Measurements from ENCODE around the gene KLHL25. TPM values are rescaled to one million over a fixed set of nuclear protein-coding genes. Genes with fewer than 3 reads are reported as not detected.

The KLHL25 gene
- total and polyA plus RNA-seq, 2 of the 8 experiments (the other 6 are each of a cell fraction or from before 2014, with no cell fraction given), result 16.5 to 22.0 TPM

DNA sequence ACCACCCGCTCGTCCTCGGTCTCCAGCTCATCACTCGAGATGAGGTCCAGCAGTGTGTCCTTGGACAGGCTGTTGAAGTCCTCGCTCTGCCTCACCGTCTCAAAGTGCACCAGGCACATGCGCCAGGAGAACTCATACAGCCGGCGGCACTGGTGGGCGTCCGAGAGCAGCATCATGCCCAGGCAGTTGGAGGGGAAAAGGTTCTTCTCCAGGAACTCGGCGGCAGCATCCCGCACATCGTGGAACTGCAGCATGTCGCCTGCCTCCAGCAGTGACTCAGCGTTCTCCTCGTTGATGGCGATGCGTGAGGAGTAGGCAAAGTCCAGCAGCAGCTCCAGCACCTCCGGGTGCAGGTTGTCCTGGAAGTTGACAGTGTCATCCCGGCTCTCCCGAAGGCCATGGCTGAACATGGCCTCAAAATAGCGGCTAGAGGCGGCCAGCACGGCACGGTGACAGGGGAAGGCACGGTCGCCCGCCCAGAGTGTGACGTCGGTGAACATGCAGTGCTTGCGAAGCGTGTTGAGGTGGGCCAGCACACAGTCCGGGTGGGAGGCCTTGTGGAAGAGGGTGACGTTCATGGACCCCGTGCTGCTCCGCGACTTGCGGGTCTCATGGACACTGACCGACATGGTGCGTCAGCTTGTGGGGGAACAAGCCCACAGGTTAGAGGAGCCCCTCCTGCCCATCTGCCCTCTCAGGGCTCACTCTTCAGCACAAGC, 25.4 kb downstream of the KLHL25 start (continued):
- TF ChIP-seq, protein P1, sequence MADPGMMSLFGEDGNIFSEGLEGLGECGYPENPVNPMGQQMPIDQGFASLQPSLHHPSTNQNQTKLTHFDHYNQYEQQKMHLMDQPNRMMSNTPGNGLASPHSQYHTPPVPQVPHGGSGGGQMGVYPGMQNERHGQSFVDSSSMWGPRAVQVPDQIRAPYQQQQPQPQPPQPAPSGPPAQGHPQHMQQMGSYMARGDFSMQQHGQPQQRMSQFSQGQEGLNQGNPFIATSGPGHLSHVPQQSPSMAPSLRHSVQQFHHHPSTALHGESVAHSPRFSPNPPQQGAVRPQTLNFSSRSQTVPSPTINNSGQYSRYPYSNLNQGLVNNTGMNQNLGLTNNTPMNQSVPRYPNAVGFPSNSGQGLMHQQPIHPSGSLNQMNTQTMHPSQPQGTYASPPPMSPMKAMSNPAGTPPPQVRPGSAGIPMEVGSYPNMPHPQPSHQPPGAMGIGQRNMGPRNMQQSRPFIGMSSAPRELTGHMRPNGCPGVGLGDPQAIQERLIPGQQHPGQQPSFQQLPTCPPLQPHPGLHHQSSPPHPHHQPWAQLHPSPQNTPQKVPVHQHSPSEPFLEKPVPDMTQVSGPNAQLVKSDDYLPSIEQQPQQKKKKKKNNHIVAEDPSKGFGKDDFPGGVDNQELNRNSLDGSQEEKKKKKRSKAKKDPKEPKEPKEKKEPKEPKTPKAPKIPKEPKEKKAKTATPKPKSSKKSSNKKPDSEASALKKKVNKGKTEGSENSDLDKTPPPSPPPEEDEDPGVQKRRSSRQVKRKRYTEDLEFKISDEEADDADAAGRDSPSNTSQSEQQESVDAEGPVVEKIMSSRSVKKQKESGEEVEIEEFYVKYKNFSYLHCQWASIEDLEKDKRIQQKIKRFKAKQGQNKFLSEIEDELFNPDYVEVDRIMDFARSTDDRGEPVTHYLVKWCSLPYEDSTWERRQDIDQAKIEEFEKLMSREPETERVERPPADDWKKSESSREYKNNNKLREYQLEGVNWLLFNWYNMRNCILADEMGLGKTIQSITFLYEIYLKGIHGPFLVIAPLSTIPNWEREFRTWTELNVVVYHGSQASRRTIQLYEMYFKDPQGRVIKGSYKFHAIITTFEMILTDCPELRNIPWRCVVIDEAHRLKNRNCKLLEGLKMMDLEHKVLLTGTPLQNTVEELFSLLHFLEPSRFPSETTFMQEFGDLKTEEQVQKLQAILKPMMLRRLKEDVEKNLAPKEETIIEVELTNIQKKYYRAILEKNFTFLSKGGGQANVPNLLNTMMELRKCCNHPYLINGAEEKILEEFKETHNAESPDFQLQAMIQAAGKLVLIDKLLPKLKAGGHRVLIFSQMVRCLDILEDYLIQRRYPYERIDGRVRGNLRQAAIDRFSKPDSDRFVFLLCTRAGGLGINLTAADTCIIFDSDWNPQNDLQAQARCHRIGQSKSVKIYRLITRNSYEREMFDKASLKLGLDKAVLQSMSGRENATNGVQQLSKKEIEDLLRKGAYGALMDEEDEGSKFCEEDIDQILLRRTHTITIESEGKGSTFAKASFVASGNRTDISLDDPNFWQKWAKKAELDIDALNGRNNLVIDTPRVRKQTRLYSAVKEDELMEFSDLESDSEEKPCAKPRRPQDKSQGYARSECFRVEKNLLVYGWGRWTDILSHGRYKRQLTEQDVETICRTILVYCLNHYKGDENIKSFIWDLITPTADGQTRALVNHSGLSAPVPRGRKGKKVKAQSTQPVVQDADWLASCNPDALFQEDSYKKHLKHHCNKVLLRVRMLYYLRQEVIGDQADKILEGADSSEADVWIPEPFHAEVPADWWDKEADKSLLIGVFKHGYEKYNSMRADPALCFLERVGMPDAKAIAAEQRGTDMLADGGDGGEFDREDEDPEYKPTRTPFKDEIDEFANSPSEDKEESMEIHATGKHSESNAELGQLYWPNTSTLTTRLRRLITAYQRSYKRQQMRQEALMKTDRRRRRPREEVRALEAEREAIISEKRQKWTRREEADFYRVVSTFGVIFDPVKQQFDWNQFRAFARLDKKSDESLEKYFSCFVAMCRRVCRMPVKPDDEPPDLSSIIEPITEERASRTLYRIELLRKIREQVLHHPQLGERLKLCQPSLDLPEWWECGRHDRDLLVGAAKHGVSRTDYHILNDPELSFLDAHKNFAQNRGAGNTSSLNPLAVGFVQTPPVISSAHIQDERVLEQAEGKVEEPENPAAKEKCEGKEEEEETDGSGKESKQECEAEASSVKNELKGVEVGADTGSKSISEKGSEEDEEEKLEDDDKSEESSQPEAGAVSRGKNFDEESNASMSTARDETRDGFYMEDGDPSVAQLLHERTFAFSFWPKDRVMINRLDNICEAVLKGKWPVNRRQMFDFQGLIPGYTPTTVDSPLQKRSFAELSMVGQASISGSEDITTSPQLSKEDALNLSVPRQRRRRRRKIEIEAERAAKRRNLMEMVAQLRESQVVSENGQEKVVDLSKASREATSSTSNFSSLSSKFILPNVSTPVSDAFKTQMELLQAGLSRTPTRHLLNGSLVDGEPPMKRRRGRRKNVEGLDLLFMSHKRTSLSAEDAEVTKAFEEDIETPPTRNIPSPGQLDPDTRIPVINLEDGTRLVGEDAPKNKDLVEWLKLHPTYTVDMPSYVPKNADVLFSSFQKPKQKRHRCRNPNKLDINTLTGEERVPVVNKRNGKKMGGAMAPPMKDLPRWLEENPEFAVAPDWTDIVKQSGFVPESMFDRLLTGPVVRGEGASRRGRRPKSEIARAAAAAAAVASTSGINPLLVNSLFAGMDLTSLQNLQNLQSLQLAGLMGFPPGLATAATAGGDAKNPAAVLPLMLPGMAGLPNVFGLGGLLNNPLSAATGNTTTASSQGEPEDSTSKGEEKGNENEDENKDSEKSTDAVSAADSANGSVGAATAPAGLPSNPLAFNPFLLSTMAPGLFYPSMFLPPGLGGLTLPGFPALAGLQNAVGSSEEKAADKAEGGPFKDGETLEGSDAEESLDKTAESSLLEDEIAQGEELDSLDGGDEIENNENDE (IDR thresholded peaks at IDR 0.05; ENCODE audit: insufficient replicate concordance, low read length), result no peak
- TF ChIP-seq KDM5A (IDR thresholded peaks at IDR 0.05; ENCODE audit: low read length), result no peak
- TF ChIP-seq GABPA (IDR thresholded peaks at IDR 0.05; ENCODE audit: borderline replicate concordance, insufficient read depth, low read length), result no peak
- TF ChIP-seq TAF1 (IDR thresholded peaks at IDR 0.05; ENCODE audit: low read depth, low read length), result no peak
- TF ChIP-seq CREB1 (IDR thresholded peaks at IDR 0.05), result no peak
- TF ChIP-seq RNF2 (IDR thresholded peaks at IDR 0.05; ENCODE audit: borderline replicate concordance, low read depth, low read length, missing control alignments, poor library complexity, severe bottlenecking), result no peak
- TF ChIP-seq SIN3A (conservative IDR thresholded peaks at IDR 0.05 in 1 of 2, IDR thresholded peaks at IDR 0.05 in 1 of 2; ENCODE audit: low read depth in 1 of 2, low read length in 2 of 2), result no peak
- TF ChIP-seq SP2 (IDR thresholded peaks at IDR 0.05; ENCODE audit: low read length), result no peak
- TF ChIP-seq PHF8 (conservative IDR thresholded peaks at IDR 0.05; ENCODE audit: low read depth, low read length), result no peak
- no peak for TF ChIP-seq JUN (IDR thresholded peaks at IDR 0.05; ENCODE audit: low read depth, low read length)
